Testis (tissue), 2 donors: Measurements from ENCODE around the gene PAIP2B.

Experiments used
- POLR2A ChIP-seq: fragments of 450-650 bp; IDR thresholded peaks from one replicate; pipeline ENCODE4 v1.6.1; 2017; ENCODE audit warnings: antibody characterized with exemption, mild to moderate bottlenecking, moderate library complexity
- TF ChIP-seq, protein P1 (sequence below), 3 experiments: fragments of 450-650 bp in 2 of 3; fragments of 200-600 bp in 1 of 3; sonication (generic) in 1 of 3; IDR thresholded peaks; one replicate each; pipeline ENCODE4 v1.5.1; 2016 to 2019; ENCODE audit warnings: antibody characterized with exemption in 3 of 3, mild to moderate bottlenecking in 2 of 3, moderate library complexity in 1 of 3

GRCh38 chr2:71154798-71155197, 72.1 kb downstream of the PAIP2B start:
- TF ChIP-seq, protein P1, sequence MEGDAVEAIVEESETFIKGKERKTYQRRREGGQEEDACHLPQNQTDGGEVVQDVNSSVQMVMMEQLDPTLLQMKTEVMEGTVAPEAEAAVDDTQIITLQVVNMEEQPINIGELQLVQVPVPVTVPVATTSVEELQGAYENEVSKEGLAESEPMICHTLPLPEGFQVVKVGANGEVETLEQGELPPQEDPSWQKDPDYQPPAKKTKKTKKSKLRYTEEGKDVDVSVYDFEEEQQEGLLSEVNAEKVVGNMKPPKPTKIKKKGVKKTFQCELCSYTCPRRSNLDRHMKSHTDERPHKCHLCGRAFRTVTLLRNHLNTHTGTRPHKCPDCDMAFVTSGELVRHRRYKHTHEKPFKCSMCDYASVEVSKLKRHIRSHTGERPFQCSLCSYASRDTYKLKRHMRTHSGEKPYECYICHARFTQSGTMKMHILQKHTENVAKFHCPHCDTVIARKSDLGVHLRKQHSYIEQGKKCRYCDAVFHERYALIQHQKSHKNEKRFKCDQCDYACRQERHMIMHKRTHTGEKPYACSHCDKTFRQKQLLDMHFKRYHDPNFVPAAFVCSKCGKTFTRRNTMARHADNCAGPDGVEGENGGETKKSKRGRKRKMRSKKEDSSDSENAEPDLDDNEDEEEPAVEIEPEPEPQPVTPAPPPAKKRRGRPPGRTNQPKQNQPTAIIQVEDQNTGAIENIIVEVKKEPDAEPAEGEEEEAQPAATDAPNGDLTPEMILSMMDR (IDR thresholded peaks at IDR 0.05): no peak
- no peak for TF ChIP-seq POLR2A
